NCI-H2081 treated with DMSO at 0.1 percent for 48 hours (cell line): ENCODE data around the gene CDC42EP3.
A peak's percentile ranks its signal among the peaks of the same experiment; 100 is the strongest.

Experiments used
- DNase-seq: peaks from one replicate; lab custom pipeline; 2025; lab: John Stamatoyannopoulos, UW

The CDC42EP3 gene

DNA sequence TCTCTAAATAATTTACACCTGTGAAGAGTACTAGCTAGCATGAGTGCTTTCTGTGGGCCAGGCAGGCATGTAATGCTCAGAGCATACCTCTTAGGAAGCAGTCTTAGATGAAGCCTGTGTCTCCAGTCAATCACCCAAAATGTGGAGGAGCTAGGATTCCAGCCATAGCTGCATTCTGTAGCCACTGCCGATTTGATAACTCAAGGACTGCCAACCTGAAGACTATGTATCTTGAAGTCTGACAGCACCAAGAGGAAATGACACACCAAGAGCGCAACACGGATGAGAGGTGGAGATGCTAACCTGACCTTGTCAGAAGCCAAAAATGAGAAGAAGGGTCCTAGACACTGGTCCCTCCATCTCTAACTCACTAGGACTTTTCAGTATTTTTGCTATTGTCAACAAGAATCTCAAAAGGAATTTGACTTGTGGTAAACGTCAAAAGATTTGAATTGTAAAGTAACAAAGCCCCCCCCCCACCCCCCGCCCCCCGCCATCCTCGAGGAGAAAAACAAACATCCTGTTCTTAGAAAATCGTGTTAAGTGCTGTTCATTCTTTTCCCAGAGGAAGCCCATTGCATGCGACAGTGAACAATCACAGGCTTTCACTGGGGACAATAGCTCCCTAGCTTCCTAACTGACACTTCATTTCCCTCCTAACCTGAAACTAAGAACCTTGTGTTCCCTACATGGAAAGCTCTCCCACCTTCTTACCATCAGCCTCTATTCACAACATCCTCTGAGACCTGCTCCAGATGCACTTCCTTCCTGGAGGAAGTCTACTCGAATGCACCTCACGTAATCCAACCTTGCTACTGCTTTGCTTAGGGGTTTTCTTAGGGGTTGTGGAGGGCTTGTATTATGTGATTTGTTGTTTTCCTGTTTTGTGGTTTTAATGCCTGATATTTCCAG is 14.7 kb downstream of the CDC42EP3 start:
- DNase-seq: no peak

DNA sequence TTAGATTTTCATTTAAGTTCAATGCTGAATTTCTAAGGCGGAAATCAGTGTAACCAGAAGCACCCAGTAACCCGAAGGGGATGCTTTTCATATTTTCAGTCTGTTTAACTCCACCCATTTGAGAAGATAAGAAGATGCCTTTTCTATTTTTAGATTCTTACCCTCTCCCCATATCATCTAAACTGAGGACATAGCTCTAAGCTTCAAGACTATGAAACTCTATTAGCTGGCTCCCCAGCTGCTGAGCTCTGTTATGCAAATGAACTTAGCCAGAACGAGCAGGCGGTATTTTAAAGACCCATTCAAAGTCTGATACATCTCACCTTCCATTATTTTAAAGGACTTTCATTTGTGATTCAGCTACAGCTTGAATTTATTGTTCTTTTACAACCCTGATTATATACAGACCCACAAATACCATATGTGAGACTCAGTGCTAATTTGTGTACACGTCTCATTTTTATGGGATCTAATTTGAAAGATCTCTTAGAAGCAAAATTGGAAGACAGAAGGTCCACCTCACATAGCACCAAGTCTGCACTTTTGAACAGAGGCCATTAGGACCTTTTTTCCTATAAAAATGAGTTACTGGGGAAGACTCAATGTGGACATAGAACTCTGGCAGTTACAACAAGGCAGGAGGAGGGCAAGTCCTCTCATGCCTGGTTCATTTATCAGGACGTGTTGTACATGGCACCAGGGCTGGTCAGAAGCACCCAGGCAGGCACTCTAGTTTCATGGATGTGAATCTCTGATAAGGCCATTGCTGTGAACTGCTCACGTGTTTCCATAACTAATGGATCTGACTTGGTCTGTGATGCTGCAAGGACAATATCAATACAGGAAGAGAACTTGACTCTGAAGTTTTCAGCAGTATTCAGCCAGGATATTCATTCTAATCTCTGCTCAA is 16.3 kb downstream of the CDC42EP3 start:
- DNase-seq: no peak

DNA sequence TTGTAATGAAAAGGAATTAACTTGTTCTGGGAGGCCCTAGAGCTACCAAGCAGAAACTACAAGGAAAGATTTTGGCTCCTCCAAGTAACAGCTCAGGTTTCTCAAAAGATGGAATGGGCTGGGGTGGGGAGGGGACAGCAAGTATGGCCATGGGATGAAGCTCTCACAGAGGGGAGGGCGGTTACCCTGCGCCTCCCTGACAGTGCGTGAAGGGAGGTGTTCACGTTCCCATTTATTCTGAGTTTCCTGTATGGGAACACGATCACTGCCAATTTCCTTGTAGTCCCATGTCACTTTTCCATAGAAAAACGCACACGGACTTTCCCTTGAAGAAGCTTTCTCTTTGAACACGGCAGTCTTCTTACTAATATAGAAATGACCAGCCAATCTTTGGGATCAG is 17.0 kb downstream of the CDC42EP3 start:
- no peak for DNase-seq

GRCh38 chr2:37653805-37654378 is 17.6 kb downstream of the CDC42EP3 start:
- DNase-seq: no peak

GRCh38 chr2:37653093-37653492 is 18.3 kb downstream of the CDC42EP3 start:
- no peak for DNase-seq

DNA sequence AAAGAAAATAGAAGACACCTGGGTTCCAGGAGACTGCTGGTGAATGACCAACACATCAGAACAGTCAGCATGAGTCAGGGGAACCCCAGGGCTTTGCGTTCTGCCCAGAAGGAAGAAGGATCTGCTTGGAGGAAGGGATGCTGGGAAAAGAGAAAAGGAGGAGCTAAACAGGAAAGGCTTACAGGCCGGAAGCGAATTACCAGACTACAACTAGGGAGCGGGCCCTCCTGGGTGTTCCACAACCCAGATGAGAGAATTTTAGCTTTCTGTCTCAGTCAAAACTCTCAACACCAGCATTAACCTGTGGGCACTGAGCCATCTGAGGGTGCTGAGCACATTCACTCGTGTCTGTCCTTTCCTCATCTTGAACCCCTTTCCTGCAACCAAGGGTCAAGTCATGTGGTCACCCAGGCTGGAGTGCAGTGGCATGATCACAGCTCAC is 19.2 kb downstream of the CDC42EP3 start:
- no peak for DNase-seq

GRCh38 chr2:37650548-37651093 is 20.8 kb downstream of the CDC42EP3 start:
- DNase-seq: no peak

DNA sequence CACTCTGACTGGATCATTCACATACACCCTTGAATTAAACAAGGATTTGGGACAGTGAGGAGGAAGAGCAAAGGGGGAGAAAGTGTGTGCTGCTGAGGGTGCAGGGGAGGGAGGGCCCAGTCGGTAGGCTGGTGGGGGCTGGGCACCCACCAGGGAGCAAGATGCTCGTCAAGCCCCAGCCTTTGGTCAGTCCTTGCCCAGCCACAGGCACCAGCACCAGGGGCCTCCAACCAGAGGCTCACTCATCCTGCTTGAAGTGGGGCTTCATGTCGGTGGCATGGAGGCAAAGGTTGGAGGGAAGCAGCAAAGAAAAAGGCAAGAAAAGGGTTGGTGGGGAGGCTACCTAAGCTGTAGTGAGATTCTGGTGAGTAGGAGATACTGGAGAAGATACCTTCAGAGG is 21.9 kb downstream of the CDC42EP3 start:
- DNase-seq: no peak

GRCh38 chr2:37648331-37649011 is 23.0 kb downstream of the CDC42EP3 start:
- DNase-seq: peak; percentile 39

DNA sequence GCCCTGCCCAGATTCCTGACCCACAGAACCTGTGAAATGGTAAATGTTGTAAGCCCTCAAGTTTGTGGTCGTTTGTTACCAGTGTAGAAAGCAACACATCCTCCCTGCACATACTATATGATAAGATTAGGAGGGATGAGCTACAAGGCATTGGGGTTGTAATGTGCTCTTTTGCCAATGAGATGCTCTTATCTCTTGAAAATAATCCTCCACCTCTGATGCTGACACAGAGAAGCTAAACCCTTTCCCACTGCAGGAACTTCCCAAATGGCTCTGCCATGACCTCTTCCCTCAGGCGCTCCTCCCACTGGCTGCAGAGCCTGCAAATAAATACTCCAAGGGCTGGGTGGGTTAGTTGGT is 23.5 kb downstream of the CDC42EP3 start:
- DNase-seq: no peak

- DNase-seq: no peak
Observed at GRCh38 chr2:37645836-37646235, 25.6 kb downstream of the CDC42EP3 start.

GRCh38 chr2:37645362-37645761 is 26.1 kb downstream of the CDC42EP3 start:
- DNase-seq: no peak

- DNase-seq: no peak
Observed at GRCh38 chr2:37644191-37644590, 27.3 kb downstream of the CDC42EP3 start.

- DNase-seq: no peak
Observed at GRCh38 chr2:37643730-37644078, 27.7 kb downstream of the CDC42EP3 start.

- peak; percentile 49 for DNase-seq
Observed at GRCh38 chr2:37642907-37643729, 28.3 kb downstream of the CDC42EP3 start.

DNA sequence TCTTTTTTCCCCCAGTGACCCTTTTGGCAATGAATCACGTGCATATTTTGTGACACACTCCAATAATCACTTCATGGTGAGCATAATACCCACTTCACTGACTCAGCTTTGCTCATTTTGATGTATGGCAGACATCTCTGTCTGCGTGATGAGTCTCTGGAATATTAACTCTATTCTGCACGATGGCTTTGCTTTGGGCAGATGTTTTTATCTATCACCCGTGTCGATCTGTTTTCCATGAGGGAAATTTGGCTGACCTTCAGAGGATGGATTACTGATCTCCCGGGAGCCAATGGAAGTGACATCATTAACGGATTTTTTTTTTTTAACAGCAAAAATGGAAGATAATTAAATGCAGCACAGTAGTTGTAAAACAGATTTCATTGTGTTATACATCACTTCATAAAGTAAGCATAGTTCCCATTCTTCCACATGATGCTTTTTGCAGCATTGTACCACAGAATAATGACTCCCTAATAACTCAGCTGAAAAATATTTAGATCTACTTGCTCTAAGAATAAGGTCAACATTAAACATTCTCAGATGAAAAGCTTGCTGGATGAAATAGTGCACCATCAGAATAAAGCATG is 29.8 kb downstream of the CDC42EP3 start:
- DNase-seq: no peak

GRCh38 chr2:37639631-37640030 is 31.8 kb downstream of the CDC42EP3 start:
- no peak for DNase-seq

DNA sequence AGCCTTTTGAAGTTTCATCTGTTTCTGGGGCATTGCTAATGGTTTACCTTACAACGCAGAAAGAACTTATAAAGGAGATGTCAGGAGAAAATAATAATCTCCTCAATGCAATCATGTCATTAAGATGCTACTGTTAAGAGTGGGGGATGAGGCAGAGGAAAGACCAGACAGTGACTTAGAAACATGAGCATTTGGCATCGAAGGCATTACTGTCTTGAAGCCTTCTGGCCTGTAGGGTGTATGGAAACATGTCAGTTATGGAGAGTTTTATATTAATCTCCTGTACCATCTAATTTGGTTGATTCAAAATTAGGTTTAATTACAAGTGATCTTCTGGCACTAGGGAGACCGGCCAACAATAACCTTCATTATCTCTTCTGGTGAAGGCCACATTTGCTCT is 32.5 kb downstream of the CDC42EP3 start:
- DNase-seq: no peak

GRCh38 chr2:37637985-37638384 is 33.5 kb downstream of the CDC42EP3 start:
- no peak for DNase-seq

DNA sequence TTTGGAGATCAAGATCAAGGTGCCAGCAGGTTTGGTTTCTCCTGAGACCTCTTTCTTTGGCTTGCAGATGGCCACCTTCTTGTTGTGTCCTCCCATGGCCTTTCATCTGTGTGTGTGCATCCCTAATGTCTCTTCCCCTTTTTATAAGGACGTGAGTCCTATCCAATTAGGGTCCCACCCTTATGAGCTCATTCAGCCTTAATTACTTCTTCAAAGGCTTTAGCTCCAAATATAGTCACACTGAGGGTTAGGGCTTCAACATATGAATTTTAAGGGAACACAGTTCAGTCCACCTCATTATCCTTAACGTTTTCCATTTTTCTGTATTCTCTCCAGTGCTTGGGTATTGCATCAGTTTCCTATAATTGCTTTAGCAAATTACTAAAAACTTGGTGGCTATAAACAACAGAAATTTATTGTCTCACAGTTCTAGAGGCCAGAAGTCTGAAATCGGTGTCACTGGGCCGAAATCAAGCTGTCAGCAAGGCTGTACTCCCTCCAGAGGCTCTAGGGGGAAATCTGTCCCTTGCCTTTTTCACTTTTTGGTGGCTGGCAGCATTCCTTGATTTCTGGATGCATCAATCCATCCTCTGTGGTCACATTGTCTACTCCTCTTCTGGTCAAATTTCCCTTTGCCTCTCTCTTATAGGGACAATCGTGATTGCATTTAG is 34.1 kb downstream of the CDC42EP3 start:
- DNase-seq: no peak
